Epithelial cell of esophagus (primary cell): Measurements from ENCODE around the gene TIMP3.
"Not testable (repeated sequence)": the region's sequence is repeated elsewhere in the genome, so short reads cannot be mapped to it uniquely, and the experiment has no call there.

Source experiments
- DNase-seq: peaks from one replicate; pipeline ENCODE4 v3.0.0; 2010; ENCODE audit warnings: low read depth
- H3K4me3 ChIP-seq: 2 replicates; pipeline ENCODE4 v1.5.1; 2011; ENCODE audit warnings: mild to moderate bottlenecking, low read length, control low read depth
- CTCF ChIP-seq: IDR thresholded peaks from 2 replicates; pipeline ENCODE4 v1.5.1; 2011; ENCODE audit warnings: low read depth, mild to moderate bottlenecking, low read length, control low read depth, inconsistent platforms; ENCODE audit not compliant: insufficient read depth; ENCODE audit errors: missing control alignments

Gene TIMP3

GRCh38 chr22:32870474-32870873 lies 69.0 kb downstream of the TIMP3 start:
- no peak overlapping the region for H3K4me3 ChIP-seq
- DNase-seq = no peak
- TF ChIP-seq CTCF = no peak

- DNase-seq, H3K4me3 ChIP-seq: not testable (repeated sequence)
Measured at GRCh38 chr22:32873604-32874003, 72.1 kb downstream of the TIMP3 start.

- TF ChIP-seq CTCF = no peak
- no peak overlapping the region for H3K4me3 ChIP-seq
- no peak for DNase-seq
Measured at GRCh38 chr22:32874385-32874784, 72.9 kb downstream of the TIMP3 start.

- no peak for TF ChIP-seq CTCF
- no peak overlapping the region for H3K4me3 ChIP-seq
Measured at GRCh38 chr22:32874976-32875375, 73.5 kb downstream of the TIMP3 start.

GRCh38 chr22:32876516-32876915 lies 75.0 kb downstream of the TIMP3 start:
- no peak for DNase-seq
- no peak overlapping the region for H3K4me3 ChIP-seq
- TF ChIP-seq CTCF = no peak

More at GRCh38 chr22:32874976-32875375, 73.5 kb downstream of the TIMP3 start:
- no peak for DNase-seq

GRCh38 chr22:32877196-32877595 lies 75.7 kb downstream of the TIMP3 start:
- peak; percentile 41 for DNase-seq
- no peak for TF ChIP-seq CTCF
- H3K4me3 ChIP-seq = no peak overlapping the region

GRCh38 chr22:32879550-32879949 lies 78.0 kb downstream of the TIMP3 start:
- no peak for TF ChIP-seq CTCF
- H3K4me3 ChIP-seq = no peak overlapping the region

GRCh38 chr22:32880061-32880460 lies 78.6 kb downstream of the TIMP3 start:
- no peak overlapping the region for H3K4me3 ChIP-seq
- DNase-seq = peak; percentile 67
- TF ChIP-seq CTCF = no peak

More at GRCh38 chr22:32879550-32879949, 78.0 kb downstream of the TIMP3 start:
- DNase-seq = no peak
